ENCODE results near the gene MYO18B.

MYO18B gene

DNA sequence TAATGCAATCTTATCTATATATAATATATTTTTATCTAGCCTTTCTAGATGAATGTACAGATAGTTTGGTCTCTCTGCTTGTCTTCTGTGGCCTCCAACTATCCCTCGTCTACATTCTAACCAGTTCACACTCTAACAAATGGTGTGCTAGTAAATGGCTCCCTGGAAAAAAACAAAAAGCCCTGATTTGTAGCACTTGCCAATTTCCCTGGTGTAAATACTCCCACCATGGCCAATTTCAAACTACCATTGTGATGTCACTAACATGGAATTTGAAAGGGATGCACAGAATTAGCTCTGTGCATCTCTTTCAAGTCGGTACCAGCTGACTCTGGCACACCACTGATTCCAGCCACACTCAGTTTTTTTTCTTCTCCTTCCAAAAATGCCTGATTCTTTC is 154.6 kb downstream of the MYO18B start:
- no peak for DNase-seq (ENCODE audit: low read depth)

GRCh38 chr22:25898707-25899365 is 156.8 kb downstream of the MYO18B start:
- no peak for DNase-seq (ENCODE audit: low read depth)

More for the DNA sequence above, 154.6 kb downstream of the MYO18B start:
- TF ChIP-seq, protein P1, sequence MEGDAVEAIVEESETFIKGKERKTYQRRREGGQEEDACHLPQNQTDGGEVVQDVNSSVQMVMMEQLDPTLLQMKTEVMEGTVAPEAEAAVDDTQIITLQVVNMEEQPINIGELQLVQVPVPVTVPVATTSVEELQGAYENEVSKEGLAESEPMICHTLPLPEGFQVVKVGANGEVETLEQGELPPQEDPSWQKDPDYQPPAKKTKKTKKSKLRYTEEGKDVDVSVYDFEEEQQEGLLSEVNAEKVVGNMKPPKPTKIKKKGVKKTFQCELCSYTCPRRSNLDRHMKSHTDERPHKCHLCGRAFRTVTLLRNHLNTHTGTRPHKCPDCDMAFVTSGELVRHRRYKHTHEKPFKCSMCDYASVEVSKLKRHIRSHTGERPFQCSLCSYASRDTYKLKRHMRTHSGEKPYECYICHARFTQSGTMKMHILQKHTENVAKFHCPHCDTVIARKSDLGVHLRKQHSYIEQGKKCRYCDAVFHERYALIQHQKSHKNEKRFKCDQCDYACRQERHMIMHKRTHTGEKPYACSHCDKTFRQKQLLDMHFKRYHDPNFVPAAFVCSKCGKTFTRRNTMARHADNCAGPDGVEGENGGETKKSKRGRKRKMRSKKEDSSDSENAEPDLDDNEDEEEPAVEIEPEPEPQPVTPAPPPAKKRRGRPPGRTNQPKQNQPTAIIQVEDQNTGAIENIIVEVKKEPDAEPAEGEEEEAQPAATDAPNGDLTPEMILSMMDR (IDR thresholded peaks at IDR 0.05; ENCODE audit: low read depth, low read length, missing control alignments) = no peak
- no peak overlapping the region for H3K4me3 ChIP-seq (ENCODE audit: low read depth, low read length)

DNA sequence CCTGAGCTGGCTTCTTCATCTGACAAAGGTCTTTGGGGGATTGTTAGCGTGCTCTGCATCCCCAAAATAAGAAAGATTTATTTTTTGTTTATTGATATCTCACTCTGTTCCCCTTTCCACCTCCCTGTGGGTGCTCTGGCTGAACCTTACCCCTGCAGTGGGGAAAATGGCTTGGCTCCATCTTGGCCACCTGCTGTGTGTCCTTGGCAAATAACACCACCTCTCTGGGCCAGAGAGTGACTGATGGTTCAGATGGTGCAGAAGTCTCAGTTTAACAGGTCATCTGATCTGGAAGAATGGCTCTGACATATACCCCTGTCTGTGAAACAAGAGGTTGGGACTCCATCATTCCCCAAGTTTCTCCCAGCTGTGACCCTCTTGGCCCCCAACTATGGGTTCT is 157.6 kb downstream of the MYO18B start:
- no peak for DNase-seq (ENCODE audit: low read depth)
- no peak overlapping the region for H3K4me3 ChIP-seq (ENCODE audit: low read depth, low read length)
- TF ChIP-seq, protein P1 (IDR thresholded peaks at IDR 0.05; ENCODE audit: low read depth, low read length, missing control alignments) = no peak

More at GRCh38 chr22:25898707-25899365, 156.8 kb downstream of the MYO18B start:
- no peak overlapping the region for H3K4me3 ChIP-seq (ENCODE audit: low read depth, low read length)
- TF ChIP-seq, protein P1 (IDR thresholded peaks at IDR 0.05; ENCODE audit: low read depth, low read length, missing control alignments) = peak; percentile 58

GRCh38 chr22:25900390-25900789 is 158.4 kb downstream of the MYO18B start:
- no peak for DNase-seq (ENCODE audit: low read depth)
- H3K4me3 ChIP-seq (ENCODE audit: low read depth, low read length) = no peak overlapping the region
- TF ChIP-seq, protein P1 (IDR thresholded peaks at IDR 0.05; ENCODE audit: low read depth, low read length, missing control alignments) = no peak

DNA sequence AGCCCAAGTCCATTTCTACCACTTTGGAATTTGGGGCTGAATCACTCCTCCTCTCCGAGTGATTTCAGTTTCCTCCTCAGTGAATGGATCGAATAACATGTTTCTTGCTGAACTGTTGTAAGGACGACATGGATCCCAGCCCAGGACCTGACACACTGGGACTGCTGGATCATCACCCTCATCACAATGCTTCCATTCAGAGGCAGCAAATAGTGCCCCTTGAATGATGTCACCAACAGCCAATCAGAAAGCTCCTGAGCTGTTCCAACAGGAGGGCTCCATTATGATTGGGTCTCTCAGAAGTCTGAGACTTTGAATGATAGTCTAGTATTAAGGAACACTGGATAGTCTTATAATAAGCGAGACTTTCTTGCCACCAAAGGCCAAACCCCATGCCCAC is 158.9 kb downstream of the MYO18B start:
- TF ChIP-seq, protein P1 (IDR thresholded peaks at IDR 0.05; ENCODE audit: low read depth, low read length, missing control alignments) = no peak
- H3K4me3 ChIP-seq (ENCODE audit: low read depth, low read length) = no peak overlapping the region
- DNase-seq (ENCODE audit: low read depth) = no peak

DNA sequence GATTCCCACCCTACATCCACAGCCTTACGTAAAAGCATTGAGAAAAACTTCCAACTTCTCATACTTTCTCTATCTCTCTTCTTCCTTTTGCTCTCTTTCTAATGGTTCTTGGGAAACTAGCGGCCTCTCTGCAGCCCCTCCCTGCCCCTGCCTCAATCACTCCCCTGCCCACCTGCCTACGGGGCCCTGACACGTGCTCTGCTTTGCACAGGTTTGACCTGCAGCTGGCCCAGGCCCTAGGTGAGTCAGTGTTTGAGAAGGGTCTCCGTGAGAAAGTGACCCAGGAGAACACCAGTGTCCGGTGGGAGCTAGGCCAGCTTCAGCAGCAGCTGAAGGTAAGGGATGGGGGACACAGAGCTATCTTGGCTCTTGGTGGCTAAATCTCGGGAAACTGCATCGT is 160.4 kb downstream of the MYO18B start:
- DNase-seq (ENCODE audit: low read depth) = no peak
- H3K4me3 ChIP-seq (ENCODE audit: low read depth, low read length) = no peak overlapping the region
- TF ChIP-seq, protein P1 (IDR thresholded peaks at IDR 0.05; ENCODE audit: low read depth, low read length, missing control alignments) = no peak

DNA sequence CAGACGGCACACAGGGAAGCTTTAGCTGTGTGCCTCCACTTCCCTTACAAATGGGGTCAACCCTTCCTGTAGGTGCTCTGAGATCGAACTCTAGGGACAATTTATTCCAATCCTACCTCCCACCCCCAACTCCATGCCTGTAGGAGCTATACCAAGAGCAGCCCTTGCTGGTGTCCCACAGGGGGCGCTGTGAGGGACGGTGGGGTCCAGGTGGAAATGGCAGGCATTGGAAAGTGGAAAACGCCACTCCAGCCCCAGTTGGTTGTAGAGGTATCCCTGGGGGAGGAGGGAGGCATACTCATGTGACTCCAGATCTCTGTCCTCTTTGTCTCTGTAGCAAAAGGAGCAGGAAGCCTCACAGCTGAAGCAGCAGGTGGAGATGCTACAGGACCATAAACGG is 161.3 kb downstream of the MYO18B start:
- TF ChIP-seq, protein P1 (IDR thresholded peaks at IDR 0.05; ENCODE audit: low read depth, low read length, missing control alignments) = peak; percentile 60
- DNase-seq (ENCODE audit: low read depth) = no peak
- H3K4me3 ChIP-seq (ENCODE audit: low read depth, low read length) = no peak overlapping the region

Measured in GM12864 (cell line).